Body of pancreas (tissue), 4 donors: ENCODE measurements around the gene MISP.

ENCODE experiments used
- POLR2A ChIP-seq, 3 donors: fragments of 450-650 bp; IDR thresholded peaks; one replicate each; pipeline ENCODE4 v1.6.1; 2016; ENCODE audit warnings: antibody characterized with exemption in 3 of 3, mild to moderate bottlenecking in 2 of 3
- TF ChIP-seq, protein P1 (sequence below), 7 experiments: fragments of 450-650 bp in 4 of 7; fragments of 200-600 bp in 3 of 7; sonication (generic) in 3 of 7; IDR thresholded peaks; one replicate each; pipeline ENCODE4 v1.5.1; 2016 to 2019; ENCODE audit warnings: antibody characterized with exemption in 7 of 7

DNA sequence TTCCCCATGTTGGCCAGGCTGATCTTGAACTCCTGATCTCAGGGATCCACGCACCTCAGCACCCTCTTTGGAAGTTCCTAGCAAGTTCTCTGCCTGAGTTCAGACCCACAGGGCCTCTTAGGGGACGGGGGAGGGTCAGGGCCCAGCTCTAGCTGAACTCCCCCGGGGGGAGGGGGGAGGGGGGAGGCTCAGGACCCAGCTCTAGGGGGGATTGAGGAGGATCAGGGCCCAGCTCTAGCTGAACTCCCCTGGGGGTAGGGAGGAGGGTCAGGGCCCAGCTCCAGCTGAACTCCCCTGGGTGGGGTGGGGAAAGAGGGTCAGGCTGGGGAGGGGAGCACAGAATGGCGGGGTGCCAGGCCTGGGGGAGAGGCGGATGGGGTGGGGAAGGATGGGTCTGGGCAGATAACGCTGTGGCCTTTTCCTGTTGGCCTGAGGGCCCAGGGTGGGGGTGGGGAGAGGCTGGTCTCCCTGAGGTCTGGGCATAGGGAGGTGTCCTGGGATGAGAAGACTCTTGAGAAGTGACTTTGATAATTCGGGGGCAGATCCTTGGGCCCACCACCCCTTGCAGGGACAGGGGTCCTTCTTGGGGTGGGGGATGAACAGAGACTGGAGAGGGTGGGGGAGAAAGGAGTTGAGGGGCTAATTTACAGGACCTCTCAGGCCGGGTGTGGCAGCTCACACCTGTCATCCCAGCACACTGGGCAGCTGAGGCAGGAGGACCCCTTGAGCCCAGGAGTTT is 40.8 kb downstream of the MISP start:
- TF ChIP-seq, protein P1, sequence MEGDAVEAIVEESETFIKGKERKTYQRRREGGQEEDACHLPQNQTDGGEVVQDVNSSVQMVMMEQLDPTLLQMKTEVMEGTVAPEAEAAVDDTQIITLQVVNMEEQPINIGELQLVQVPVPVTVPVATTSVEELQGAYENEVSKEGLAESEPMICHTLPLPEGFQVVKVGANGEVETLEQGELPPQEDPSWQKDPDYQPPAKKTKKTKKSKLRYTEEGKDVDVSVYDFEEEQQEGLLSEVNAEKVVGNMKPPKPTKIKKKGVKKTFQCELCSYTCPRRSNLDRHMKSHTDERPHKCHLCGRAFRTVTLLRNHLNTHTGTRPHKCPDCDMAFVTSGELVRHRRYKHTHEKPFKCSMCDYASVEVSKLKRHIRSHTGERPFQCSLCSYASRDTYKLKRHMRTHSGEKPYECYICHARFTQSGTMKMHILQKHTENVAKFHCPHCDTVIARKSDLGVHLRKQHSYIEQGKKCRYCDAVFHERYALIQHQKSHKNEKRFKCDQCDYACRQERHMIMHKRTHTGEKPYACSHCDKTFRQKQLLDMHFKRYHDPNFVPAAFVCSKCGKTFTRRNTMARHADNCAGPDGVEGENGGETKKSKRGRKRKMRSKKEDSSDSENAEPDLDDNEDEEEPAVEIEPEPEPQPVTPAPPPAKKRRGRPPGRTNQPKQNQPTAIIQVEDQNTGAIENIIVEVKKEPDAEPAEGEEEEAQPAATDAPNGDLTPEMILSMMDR (IDR thresholded peaks at IDR 0.05) = no peak
- TF ChIP-seq POLR2A (IDR thresholded peaks at IDR 0.05) = no peak
